DMS 273 treated with DMSO at 0.1 percent for 48 hours (cell line): ENCODE results near the gene PPP1R1B.

Source experiments
- DNase-seq: peaks from one replicate; lab custom pipeline; 2025; lab: John Stamatoyannopoulos, UW

Gene PPP1R1B

DNA sequence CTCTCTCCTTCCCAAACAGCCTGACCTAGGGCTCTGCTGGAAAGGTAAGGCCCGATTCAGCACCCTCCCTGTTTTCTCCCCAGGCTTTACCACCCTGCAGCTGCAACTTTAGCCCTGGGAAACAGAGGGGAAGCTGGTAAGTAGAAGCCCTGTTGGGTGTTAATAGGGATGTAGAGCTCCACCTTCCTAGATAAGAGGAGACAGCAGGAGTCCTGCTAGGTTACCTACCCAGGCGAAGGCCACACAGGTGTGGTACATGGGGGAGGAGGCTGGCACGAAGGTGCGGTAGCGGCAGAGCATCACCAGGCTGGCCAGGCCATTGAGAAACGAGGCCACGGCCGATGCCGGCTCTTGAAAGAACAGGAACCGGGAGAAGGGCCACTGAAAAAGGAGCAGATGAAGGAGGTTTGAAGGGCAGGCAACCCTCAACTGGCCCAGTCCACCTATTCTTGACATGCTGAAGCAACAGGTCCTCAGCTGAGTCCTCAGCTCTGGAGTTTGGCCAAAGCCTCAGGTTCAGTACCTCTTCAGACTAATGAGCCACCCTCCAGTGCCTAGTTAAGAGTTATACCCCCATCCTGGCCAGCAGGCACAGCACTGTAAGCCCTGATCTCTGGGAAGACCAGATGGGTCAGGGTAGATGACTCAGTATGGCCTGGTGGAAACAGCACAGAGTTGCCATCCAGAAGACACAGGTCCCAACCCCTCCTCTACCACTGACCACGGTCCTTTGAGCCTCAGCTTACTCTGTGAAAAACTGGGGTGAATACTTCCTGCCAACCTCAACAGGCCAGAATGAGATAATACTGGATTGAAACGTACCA lies 57.8 kb downstream of the PPP1R1B start:
- DNase-seq, result no peak
